Gastrocnemius medialis (tissue), 4 donors: ENCODE measurements around the gene RNPS1. TPM values are rescaled to one million over a fixed set of nuclear protein-coding genes. Genes with fewer than 3 reads are reported as not detected.

Experiments used
- ATAC-seq, 2 donors: fragments of 150-250 bp; one replicate each; pipeline ENCODE4 v1.9.1; 2016
- DNase-seq, 2 donors: peaks; one replicate each; pipeline ENCODE4 v3.0.0-alpha.2; 2019
- H3K27ac ChIP-seq, 4 donors: fragments of 200-600 bp; sonication (generic); 1 replicate in 1 of 4; 2 replicates in 3 of 4; pipeline ENCODE4 v1.5.1; 2016 to 2018; ENCODE audit warnings: mild to moderate bottlenecking in 2 of 4, moderate library complexity in 1 of 4
- H3K27me3 ChIP-seq, 3 donors: fragments of 200-600 bp; sonication (generic) in 2 of 3; 1 replicate in 1 of 3; 2 replicates in 2 of 3; pipeline versions ENCODE4 v1.5.1 to v1.6.0; 2016 to 2019; ENCODE audit warnings: mild to moderate bottlenecking in 1 of 3, moderate library complexity in 1 of 3
- H3K36me3 ChIP-seq, 2 donors: fragments of 200-600 bp; sonication (generic) in 1 of 2; one replicate each; pipeline ENCODE4 v1.5.1; 2017 to 2018
- H3K4me1 ChIP-seq, 2 donors: fragments of 200-600 bp; sonication (generic) in 1 of 2; one replicate each; pipeline ENCODE4 v1.5.1; 2016 to 2017; ENCODE audit warnings: mild to moderate bottlenecking in 2 of 2
- H3K4me3 ChIP-seq, 4 donors: fragments of 200-600 bp; sonication (generic) in 3 of 4; 1 replicate in 1 of 4; 2 replicates in 3 of 4; pipeline ENCODE4 v1.5.1; 2016 to 2019; ENCODE audit warnings: mild to moderate bottlenecking in 2 of 4
- H3K9me3 ChIP-seq, 3 donors: fragments of 200-600 bp; sonication (generic) in 2 of 3; 1 replicate in 1 of 3; 2 replicates in 2 of 3; pipeline ENCODE4 v1.5.1; 2016 to 2019
- POLR2A ChIP-seq, 2 donors: fragments of 450-650 bp; IDR thresholded peaks; one replicate each; pipeline ENCODE4 v1.6.1; 2017; ENCODE audit warnings: antibody characterized with exemption in 2 of 2, mild to moderate bottlenecking in 2 of 2, moderate library complexity in 2 of 2
- in situ Hi-C, 4 donors: fragments of 200-750 bp; cut with MboI; loops; one replicate each; pipeline versions ENCODE4 v1.15.0 to v1.8.0; 2017; ENCODE audit warnings: low sequenced_read_pairs in 4 of 4
- intact Hi-C: fragments of 100-400 bp; cut with DNase I; formaldehyde crosslinking; loops from one replicate; pipeline ENCODE4 v1.15.1; 2023; ENCODE audit warnings: low total_unique reads
- total RNA-seq, 4 donors: library from RNA; depleted of rRNA; stranded (reverse); fragments of >200 nt; gene quantifications; one replicate each; pipeline versions ENCODE4 v1.1.0 to v1.2.3, GENCODE V29; 2016
- TF ChIP-seq, protein P1 (sequence below), 5 experiments: fragments of 450-650 bp in 3 of 5; fragments of 200-600 bp in 2 of 5; sonication (generic) in 2 of 5; IDR thresholded peaks in 4 of 5; conservative IDR thresholded peaks in 1 of 5; 1 replicate in 4 of 5; 2 replicates in 1 of 5; pipeline ENCODE4 v1.5.1; 2016 to 2019; ENCODE audit warnings: antibody characterized with exemption in 5 of 5, mild to moderate bottlenecking in 3 of 5, moderate library complexity in 3 of 5

Gene RNPS1
- total RNA-seq, 4 donors from 2014 or later = 158 to 222 (median 172) TPM

DNA sequence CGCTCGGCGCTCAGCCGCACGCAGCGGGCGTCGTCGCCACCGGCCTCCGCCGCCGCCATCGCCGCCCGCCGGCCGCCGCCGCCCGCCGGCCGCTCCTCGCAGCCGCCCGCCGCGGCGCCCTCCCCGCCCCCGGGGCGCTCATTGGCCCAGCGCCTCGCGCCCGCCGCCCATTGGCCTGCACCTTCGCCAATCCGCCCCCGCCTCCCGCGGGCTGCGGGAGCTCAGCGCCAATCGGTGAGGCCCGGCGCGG is 53.3 kb downstream of the RNPS1 start, which contains the start of gene PGP:
PGP (minus strand) TSS at position 122 of the 250 bp plus-strand sequence; CDS start at position 59, 63 bp downstream.
- Histone ChIP-seq H3K9me3 (no peaks in the 10 kb centered on the region), H3K27me3 (no peaks in the 10 kb centered on the region), H3K36me3 (peaks cover 0 to 4% of the 10 kb centered on the region in 2 donors), H3K4me1 (peaks cover 36 to 42% of the 10 kb centered on the region in 2 donors), H3K4me3 (peak within 1 kb of the TSS; percentile 59 to 80 (median 65)), H3K27ac (peak within 1 kb of the TSS; percentile 90 to 98 (median 92))
- intact Hi-C loops (loop anchor here (1.0 to 10.0 kb wide), 2 partner anchors 9 to 440 kb away; partner anchors contain the start of genes EME2, MLST8, MRPS34 and NME3), in situ Hi-C loops (no loop called here)
- no peak for DNase-seq
- TF ChIP-seq, protein P1, sequence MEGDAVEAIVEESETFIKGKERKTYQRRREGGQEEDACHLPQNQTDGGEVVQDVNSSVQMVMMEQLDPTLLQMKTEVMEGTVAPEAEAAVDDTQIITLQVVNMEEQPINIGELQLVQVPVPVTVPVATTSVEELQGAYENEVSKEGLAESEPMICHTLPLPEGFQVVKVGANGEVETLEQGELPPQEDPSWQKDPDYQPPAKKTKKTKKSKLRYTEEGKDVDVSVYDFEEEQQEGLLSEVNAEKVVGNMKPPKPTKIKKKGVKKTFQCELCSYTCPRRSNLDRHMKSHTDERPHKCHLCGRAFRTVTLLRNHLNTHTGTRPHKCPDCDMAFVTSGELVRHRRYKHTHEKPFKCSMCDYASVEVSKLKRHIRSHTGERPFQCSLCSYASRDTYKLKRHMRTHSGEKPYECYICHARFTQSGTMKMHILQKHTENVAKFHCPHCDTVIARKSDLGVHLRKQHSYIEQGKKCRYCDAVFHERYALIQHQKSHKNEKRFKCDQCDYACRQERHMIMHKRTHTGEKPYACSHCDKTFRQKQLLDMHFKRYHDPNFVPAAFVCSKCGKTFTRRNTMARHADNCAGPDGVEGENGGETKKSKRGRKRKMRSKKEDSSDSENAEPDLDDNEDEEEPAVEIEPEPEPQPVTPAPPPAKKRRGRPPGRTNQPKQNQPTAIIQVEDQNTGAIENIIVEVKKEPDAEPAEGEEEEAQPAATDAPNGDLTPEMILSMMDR (IDR thresholded peaks at IDR 0.05 in 4 of 5, conservative IDR thresholded peaks at IDR 0.05 in 1 of 5) = no peak
- TF ChIP-seq POLR2A (IDR thresholded peaks at IDR 0.05) = no peak
- ATAC-seq = no peak

GRCh38 chr16:2213817-2214718 is 53.9 kb downstream of the RNPS1 start:
- ATAC-seq (peak; percentile 0 to 1), DNase-seq (no peak)
- H3K4me1 ChIP-seq = peaks cover 36 to 42% of the 10 kb centered on the region in 2 donors
- peak overlapping the region; percentile 77 to 91 (median 88) for H3K27ac ChIP-seq
- peak overlapping the region; percentile 54 to 73 (median 64) for H3K4me3 ChIP-seq
- no peaks in the 10 kb centered on the region for H3K27me3 ChIP-seq
- in situ Hi-C loops = no loop called here
- H3K9me3 ChIP-seq = no peaks in the 10 kb centered on the region
- intact Hi-C loops = loop anchor here (1.0 to 10.0 kb wide), 2 partner anchors 9 to 439 kb away; partner anchors contain the start of genes EME2, MLST8, MRPS34 and NME3
- peak; percentile 38 to 66 for TF ChIP-seq POLR2A (IDR thresholded peaks at IDR 0.05)
- TF ChIP-seq, protein P1 (IDR thresholded peaks at IDR 0.05 in 4 of 5, conservative IDR thresholded peaks at IDR 0.05 in 1 of 5) = no peak
- peaks cover 0 to 10% of the 10 kb centered on the region in 2 donors for H3K36me3 ChIP-seq

GRCh38 chr16:2212362-2213324 is 55.3 kb downstream of the RNPS1 start:
- TF ChIP-seq, protein P1 (IDR thresholded peaks at IDR 0.05 in 4 of 5, conservative IDR thresholded peaks at IDR 0.05 in 1 of 5) = no peak
- no peak for TF ChIP-seq POLR2A (IDR thresholded peaks at IDR 0.05)
- Histone ChIP-seq H3K4me1 (peaks cover 36 to 42% of the 10 kb centered on the region in 2 donors), H3K4me3 (peak overlapping the region in 3 of 4 donors; percentile 54 to 65 (median 62)), H3K27me3 (no peaks in the 10 kb centered on the region), H3K9me3 (no peaks in the 10 kb centered on the region), H3K36me3 (peaks cover 0 to 24% of the 10 kb centered on the region in 2 donors), H3K27ac (peak overlapping the region; percentile 77 to 91 (median 88))
- intact Hi-C loops (loop anchor here (10.0 kb wide), 1 partner anchor 438 kb away; the partner anchor contains the start of genes EME2, MRPS34 and NME3), in situ Hi-C loops (no loop called here)
- peak; percentile 40 to 58 for ATAC-seq
- DNase-seq = peak; percentile 76 to 93

DNA sequence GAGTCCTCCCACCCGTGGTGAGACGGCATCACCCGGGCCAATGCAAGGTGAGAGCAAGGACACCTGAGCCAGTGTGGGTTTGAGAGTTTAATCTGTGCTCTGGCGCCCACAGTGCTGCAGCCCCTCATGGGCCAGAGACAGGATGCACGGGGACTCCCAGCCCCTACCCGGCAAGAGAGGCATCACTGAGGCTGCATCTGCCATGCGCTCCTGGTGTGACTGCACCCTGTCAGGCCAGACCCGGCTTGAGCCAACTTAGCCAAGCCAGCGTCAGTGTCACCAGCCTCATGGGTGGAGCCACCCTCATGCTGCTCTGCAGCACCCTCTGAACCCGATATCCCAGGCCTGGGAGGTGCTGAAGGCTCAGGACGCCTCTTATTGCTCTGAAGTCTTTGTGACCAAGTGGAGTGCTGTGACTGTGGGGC is 56.0 kb downstream of the RNPS1 start:
- Histone ChIP-seq H3K36me3 (peaks cover 0 to 31% of the 10 kb centered on the region in 2 donors), H3K27me3 (no peaks in the 10 kb centered on the region), H3K4me1 (peaks cover 37 to 42% of the 10 kb centered on the region in 2 donors), H3K9me3 (no peaks in the 10 kb centered on the region), H3K4me3 (no peak overlapping the region), H3K27ac (peak overlapping the region; percentile 77 to 91 (median 88))
- in situ Hi-C loops (no loop called here), intact Hi-C loops (loop anchor here (1.0 to 10.0 kb wide), 2 partner anchors 58 to 437 kb away; partner anchors contain the start of genes EME2, MRPS34 and NME3)
- TF ChIP-seq POLR2A (IDR thresholded peaks at IDR 0.05) = peak in 1 of 2 donors; percentile 41
- TF ChIP-seq, protein P1 (IDR thresholded peaks at IDR 0.05 in 4 of 5, conservative IDR thresholded peaks at IDR 0.05 in 1 of 5) = no peak
- ATAC-seq (peak; percentile 8 to 28), DNase-seq (peak; percentile 67 to 87)
